GM12878 (cell line): ENCODE results near the gene PCSK5.

ENCODE experiments used
- ETV6 ChIP-seq, 2 experiments: fragments of 450-650 bp in 1 of 2; IDR thresholded peaks in 1 of 2; conservative IDR thresholded peaks in 1 of 2; 2 replicates each; pipeline ENCODE4 v1.6.1; 2014; ENCODE audit warnings: antibody characterized with exemption in 1 of 2, borderline replicate concordance in 1 of 2, low read depth in 1 of 2, mild to moderate bottlenecking in 1 of 2, moderate library complexity in 1 of 2
- MAX ChIP-seq: IDR thresholded peaks from 2 replicates; pipeline ENCODE4 v1.6.1; 2012; ENCODE audit warnings: low read depth, low read length, improper control_type of control experiment

- TF ChIP-seq ETV6 (conservative IDR thresholded peaks at IDR 0.05 in 1 of 2, IDR thresholded peaks at IDR 0.05 in 1 of 2; ENCODE audit: borderline replicate concordance in 1 of 2, low read depth in 1 of 2) (no peak), MAX (no peak)
Measured at GRCh38 chr9:76372336-76372735, 481.9 kb downstream of the PCSK5 start.
